RWPE1 (cell line): ENCODE results near the gene PDE7B.

Source experiments
- CTCF ChIA-PET: fragments of 350-600 bp; sonication (Branson Sonifier 250); formaldehyde crosslinking; extraction: SDS; loops from one replicate; lab custom pipeline; 2021; lab: Yijun Ruan, JAX
- POLR2A ChIA-PET: fragments of 400-600 bp; formaldehyde crosslinking; extraction: SDS; loops from one replicate; lab custom pipeline; 2020; ENCODE audit warnings: antibody characterized with exemption; ENCODE audit not compliant: low non-redundant PET; lab: Yijun Ruan, JAX
- DNase-seq: peaks from one replicate; pipeline ENCODE4 v3.0.0; 2012; ENCODE audit warnings: low spot score
- H3K27ac ChIP-seq: fragments of 450-650 bp; 2 replicates; pipeline ENCODE4 v1.5.1; 2017
- CTCF ChIP-seq: fragments of 450-650 bp; conservative IDR thresholded peaks from 2 replicates; pipeline ENCODE4 v1.5.1; 2017; ENCODE audit warnings: low read depth, mild to moderate bottlenecking

PDE7B gene

GRCh38 chr6:135884136-135884535, 32.6 kb downstream of the PDE7B start:
- H3K27ac ChIP-seq, result no peak overlapping the region
- TF ChIP-seq CTCF, result no peak
- DNase-seq, result no peak
- CTCF ChIA-PET, result no interaction called here
- POLR2A ChIA-PET, result no interaction called here

- TF ChIP-seq CTCF, result no peak
- no peak for DNase-seq
- ChIA-PET POLR2A (no interaction called here), CTCF (interaction anchor here (0.6 kb wide), 1 partner anchor 145 kb away, joined by 3 read pairs; no protein-coding TSS in a partner anchor)
- H3K27ac ChIP-seq, result no peak overlapping the region
These were observed 35.6 kb downstream of the PDE7B start for GRCh38 chr6:135887069-135887468.

GRCh38 chr6:135888818-135889217, 37.3 kb downstream of the PDE7B start:
- no peak for TF ChIP-seq CTCF
- H3K27ac ChIP-seq, result no peak overlapping the region
- ChIA-PET CTCF (interaction anchor here (0.6 kb wide), 1 partner anchor 138 kb away, joined by 3 read pairs; no protein-coding TSS in a partner anchor), POLR2A (no interaction called here)
- DNase-seq, result no peak

GRCh38 chr6:135890876-135891275, 39.4 kb downstream of the PDE7B start:
- ChIA-PET CTCF (no interaction called here), POLR2A (no interaction called here)
- DNase-seq, result no peak
- TF ChIP-seq CTCF, result no peak
- no peak overlapping the region for H3K27ac ChIP-seq

- ChIA-PET CTCF (no interaction called here), POLR2A (no interaction called here)
- no peak for DNase-seq
- TF ChIP-seq CTCF, result no peak
- H3K27ac ChIP-seq, result no peak overlapping the region
These were observed 40.2 kb downstream of the PDE7B start for GRCh38 chr6:135891710-135892109.

- ChIA-PET POLR2A (no interaction called here), CTCF (no interaction called here)
- no peak for DNase-seq
- TF ChIP-seq CTCF, result no peak
- no peak overlapping the region for H3K27ac ChIP-seq
These were observed 43.9 kb downstream of the PDE7B start for GRCh38 chr6:135895231-135895911.
